ENCODE measurements around the gene AFAP1.

AFAP1 gene

GRCh38 chr4:7801001-7801400, 138.7 kb downstream of the AFAP1 start:
- DNase-seq: no peak

- DNase-seq: no peak
Measured at GRCh38 chr4:7800410-7800809, 139.3 kb downstream of the AFAP1 start.

GRCh38 chr4:7799736-7800135, 139.9 kb downstream of the AFAP1 start:
- DNase-seq: no peak

- no peak for DNase-seq
Measured at GRCh38 chr4:7799306-7799705, 140.4 kb downstream of the AFAP1 start.

- DNase-seq: no peak
Measured at GRCh38 chr4:7798178-7798995, 141.3 kb downstream of the AFAP1 start.

- no peak for DNase-seq
Measured at GRCh38 chr4:7797330-7797729, 142.3 kb downstream of the AFAP1 start.

- DNase-seq: no peak
Measured at GRCh38 chr4:7795983-7796382, 143.7 kb downstream of the AFAP1 start.

- DNase-seq: no peak
Measured at GRCh38 chr4:7793186-7793585, 146.5 kb downstream of the AFAP1 start.

- peak; percentile 81 for DNase-seq
Measured at GRCh38 chr4:7792616-7793015, 147.0 kb downstream of the AFAP1 start.

GRCh38 chr4:7790999-7791398, 148.7 kb downstream of the AFAP1 start:
- no peak for DNase-seq

GRCh38 chr4:7790023-7790422, 149.6 kb downstream of the AFAP1 start:
- DNase-seq: no peak

- no peak for DNase-seq
Measured at GRCh38 chr4:7788694-7789425, 150.8 kb downstream of the AFAP1 start.

- no peak for DNase-seq
Measured at GRCh38 chr4:7788193-7788592, 151.5 kb downstream of the AFAP1 start.

- no peak for DNase-seq
Measured at GRCh38 chr4:7787681-7788141, 151.9 kb downstream of the AFAP1 start.

GRCh38 chr4:7787067-7787466, 152.6 kb downstream of the AFAP1 start:
- no peak for DNase-seq

GRCh38 chr4:7786517-7786916, 153.1 kb downstream of the AFAP1 start:
- no peak for DNase-seq

GRCh38 chr4:7786040-7786439, 153.6 kb downstream of the AFAP1 start:
- DNase-seq: no peak

GRCh38 chr4:7785017-7785416, 154.6 kb downstream of the AFAP1 start:
- no peak for DNase-seq

- DNase-seq: no peak
Measured at GRCh38 chr4:7784131-7784870, 155.4 kb downstream of the AFAP1 start.

- DNase-seq: no peak
Measured at GRCh38 chr4:7783541-7783940, 156.1 kb downstream of the AFAP1 start.

- no peak for DNase-seq
Measured at GRCh38 chr4:7782783-7783182, 156.9 kb downstream of the AFAP1 start.

GRCh38 chr4:7781993-7782392, 157.7 kb downstream of the AFAP1 start:
- no peak for DNase-seq

- no peak for DNase-seq
Measured at GRCh38 chr4:7781366-7781765, 158.3 kb downstream of the AFAP1 start.

Measured in NCI-H526 treated with DMSO at 0.1 percent for 48 hours (cell line).